OCI-LY1 (cell line): ENCODE data around the gene STEAP1B.

Experiments used
- CTCF ChIP-seq: fragments of 200-600 bp; sonication (generic), shearing (Covaris generic); IDR thresholded peaks from 2 replicates; pipeline ENCODE4 v1.5.1; 2017; ENCODE audit warnings: mild to moderate bottlenecking, antibody characterized with exemption, low read length, moderate library complexity, mixed read lengths
- EZH2 ChIP-seq: fragments of 200-600 bp; sonication (generic), shearing (Covaris generic); IDR thresholded peaks from 2 replicates; pipeline ENCODE4 v1.8.0; 2017; ENCODE audit warnings: borderline replicate concordance, mixed run types, mild to moderate bottlenecking, antibody characterized with exemption, low read length, moderate library complexity, mixed read lengths

GRCh38 chr7:22399091-22399490 lies 100.9 kb downstream of the STEAP1B start:
- TF ChIP-seq CTCF (no peak), EZH2 (no peak)
